T47D (cell line): Measurements from ENCODE around the gene BMPR1A.
"Not testable (repeated sequence)": the region's sequence is repeated elsewhere in the genome, so short reads cannot be mapped to it uniquely, and the experiment has no call there.

Source experiments
- DNase-seq, 2 experiments: peaks; one replicate each; pipeline versions ENCODE4 v3.0.0 to v3.0.0-alpha.2; 2011 to 2012; ENCODE audit warnings: low read depth in 1 of 2, low spot score in 1 of 2
- JUND ChIP-seq: IDR thresholded peaks from 2 replicates; pipeline ENCODE4 v1.6.1; 2012; ENCODE audit warnings: low read depth
- in situ Hi-C: cut with HindIII; loops from 2 replicates; pipeline ENCODE4 v1.10.0; 2016; ENCODE audit warnings: low sequenced_read_pairs, low pct_unique_long_range_greater_than_20kb

The BMPR1A gene

DNA sequence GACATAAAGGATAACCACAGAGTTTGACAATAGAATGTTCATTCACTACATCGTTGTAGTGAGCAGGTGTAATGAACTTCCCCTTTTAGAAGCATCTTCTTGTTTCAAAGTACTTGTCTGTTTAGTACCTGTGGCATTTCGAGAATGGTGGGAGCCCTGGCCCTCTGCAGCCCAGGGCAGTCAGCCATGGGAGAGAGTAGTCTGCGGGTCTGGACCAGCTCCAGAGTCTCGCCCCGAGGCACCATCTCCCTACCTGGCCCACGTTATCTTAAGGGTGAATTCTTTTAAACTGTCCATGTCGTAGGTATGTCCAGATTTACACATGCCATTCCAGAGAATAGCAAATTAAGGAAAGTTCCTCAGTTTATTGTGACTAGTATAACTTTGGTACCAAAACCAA, 99.7 kb downstream of the BMPR1A start:
- TF ChIP-seq JUND, result no peak
- DNase-seq, result no peak

DNA sequence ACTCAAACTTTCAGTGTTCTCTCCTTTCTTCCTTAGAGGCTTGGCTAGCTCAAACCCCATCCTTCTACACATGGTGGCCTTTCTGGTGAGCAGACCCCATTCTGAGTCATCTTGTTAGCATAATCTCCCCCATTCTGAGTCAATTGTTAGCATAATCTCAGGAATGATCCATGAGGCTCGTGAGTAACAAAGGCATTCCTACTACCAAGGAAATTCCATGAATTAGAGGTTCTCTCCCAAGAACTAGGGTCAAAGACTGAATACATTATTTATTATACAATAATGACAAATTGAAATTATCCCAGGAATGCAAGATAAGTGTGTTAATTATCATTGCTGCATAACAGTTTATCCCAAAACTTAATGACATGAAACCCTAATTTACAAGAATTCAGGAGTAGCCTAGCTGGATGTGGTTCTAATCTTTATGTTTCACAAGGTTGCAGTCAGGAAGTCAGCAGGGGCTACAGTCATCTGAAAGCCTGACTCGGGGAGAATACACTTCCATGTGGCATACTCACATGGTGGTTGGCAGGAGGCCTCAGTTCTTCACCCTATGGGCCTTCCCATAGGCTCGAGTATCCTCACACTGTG, 100.8 kb downstream of the BMPR1A start:
- no peak for DNase-seq

More for the DNA sequence above, 99.7 kb downstream of the BMPR1A start:
- in situ Hi-C loops, result no loop called here

DNA sequence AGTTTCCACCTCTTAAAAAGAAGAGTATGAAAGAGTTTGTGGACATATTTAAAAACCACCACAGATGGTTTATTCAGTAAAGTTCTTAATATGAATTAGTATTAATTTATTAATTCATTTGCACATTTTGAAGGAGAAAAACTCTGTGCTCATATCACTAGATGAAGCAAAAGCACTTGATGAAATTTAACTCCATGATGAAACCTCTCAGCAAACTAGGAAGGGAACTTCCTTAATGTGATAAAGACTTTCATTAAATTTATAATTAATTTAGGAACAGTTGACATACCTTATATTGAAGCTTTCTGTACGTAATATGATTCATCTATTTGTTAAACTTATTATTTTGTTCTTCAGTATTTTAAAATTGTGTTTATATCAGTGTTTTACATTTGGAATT, 101.6 kb downstream of the BMPR1A start:
- in situ Hi-C loops, result no loop called here
- DNase-seq, result no peak
- TF ChIP-seq JUND, result no peak

More for the DNA sequence above, 100.8 kb downstream of the BMPR1A start:
- no peak for TF ChIP-seq JUND
- in situ Hi-C loops, result no loop called here

DNA sequence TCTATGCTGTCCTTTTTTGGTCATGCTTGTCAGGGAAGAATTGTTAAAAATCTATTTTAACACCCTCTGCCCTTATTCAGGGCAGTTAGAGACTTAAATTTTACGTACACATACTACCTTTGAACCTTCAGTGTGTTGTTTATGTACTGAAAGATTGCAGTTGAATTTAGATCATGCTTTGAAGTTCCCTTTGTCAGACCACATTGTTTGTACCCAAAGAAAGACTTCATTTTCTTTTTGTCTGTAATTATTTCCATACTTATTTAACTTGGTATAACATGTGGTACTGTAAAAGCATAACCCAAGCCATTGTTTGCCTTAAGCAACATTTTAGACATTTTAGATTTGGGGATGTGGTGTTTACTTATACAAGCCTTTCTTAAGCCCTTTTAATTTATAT, 104.9 kb downstream of the BMPR1A start:
- in situ Hi-C loops, result no loop called here
- TF ChIP-seq JUND, result no peak
- no peak for DNase-seq

DNA sequence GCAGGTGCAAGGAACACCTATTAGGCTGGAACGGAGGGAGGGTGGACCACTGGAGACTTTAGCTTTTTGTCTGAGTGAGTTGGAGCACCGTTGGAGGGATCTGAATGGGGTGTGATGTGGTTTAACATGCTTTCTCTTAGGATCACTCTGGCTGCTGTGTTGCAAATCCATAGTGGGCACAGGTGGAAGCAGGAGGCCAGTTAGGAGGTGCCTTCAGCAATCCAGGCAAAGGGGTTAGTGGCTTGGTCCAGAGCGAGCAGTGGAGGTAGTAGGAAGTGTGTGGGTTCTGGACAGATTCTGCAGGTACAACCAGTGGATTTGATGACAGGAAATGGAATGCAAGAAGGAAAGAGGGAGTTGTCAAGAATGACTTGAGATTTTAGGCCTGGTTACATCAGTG, 106.0 kb downstream of the BMPR1A start:
- in situ Hi-C loops, result no loop called here
- TF ChIP-seq JUND, result no peak
- DNase-seq, result no peak

DNA sequence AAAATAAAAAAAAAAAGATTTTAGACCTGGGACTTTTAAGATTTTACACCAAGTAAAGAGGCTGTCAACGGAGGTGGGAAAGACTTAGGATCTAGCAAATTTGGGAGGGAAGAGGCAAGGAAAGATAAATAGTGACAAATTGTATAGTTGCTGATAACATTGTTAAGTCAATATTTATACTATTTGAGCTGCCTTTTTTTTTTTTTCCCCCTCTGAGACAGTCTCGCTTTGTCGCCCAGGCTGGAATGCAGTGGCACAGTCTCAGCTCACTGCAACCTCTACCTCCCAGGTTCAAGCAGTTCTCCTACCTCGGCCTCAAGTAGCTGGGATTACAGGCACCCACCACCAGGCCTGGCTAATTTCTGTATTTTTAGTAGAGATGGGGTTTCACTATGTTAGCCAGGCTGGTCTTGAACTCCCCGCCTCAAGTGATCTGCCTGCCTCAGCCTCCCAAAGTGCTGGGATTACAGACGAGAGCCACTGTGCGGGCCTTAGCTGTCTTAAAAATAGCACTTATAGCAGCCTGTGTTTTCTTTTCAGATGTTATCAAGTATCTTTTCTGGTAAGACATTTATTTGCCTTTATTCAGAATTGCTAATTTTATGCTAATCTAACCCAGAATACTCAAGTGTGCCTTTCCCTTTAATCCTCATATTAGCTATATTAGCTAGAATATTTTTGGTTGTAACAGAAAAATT, 106.5 kb downstream of the BMPR1A start:
- no peak for TF ChIP-seq JUND
- no peak for DNase-seq
- in situ Hi-C loops, result no loop called here

DNA sequence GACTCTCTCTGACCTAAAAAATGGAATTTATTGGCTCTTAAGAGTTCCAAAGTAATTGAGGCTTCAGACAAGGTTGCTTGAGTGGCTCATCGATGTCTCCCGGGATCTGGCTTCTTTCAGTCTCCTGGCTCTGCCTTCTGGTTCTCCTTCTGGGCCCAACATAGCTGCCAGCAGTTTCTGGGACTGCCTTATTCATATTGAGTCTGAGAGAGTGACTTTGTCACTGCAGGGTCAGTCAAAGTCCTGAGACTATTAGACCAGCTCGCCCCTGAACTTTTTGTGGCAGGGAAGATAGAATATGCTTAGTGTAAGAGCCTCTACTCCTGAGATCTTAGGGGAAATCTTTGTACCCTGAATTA, 107.0 kb downstream of the BMPR1A start:
- DNase-seq, result no peak
- in situ Hi-C loops, result no loop called here

DNA sequence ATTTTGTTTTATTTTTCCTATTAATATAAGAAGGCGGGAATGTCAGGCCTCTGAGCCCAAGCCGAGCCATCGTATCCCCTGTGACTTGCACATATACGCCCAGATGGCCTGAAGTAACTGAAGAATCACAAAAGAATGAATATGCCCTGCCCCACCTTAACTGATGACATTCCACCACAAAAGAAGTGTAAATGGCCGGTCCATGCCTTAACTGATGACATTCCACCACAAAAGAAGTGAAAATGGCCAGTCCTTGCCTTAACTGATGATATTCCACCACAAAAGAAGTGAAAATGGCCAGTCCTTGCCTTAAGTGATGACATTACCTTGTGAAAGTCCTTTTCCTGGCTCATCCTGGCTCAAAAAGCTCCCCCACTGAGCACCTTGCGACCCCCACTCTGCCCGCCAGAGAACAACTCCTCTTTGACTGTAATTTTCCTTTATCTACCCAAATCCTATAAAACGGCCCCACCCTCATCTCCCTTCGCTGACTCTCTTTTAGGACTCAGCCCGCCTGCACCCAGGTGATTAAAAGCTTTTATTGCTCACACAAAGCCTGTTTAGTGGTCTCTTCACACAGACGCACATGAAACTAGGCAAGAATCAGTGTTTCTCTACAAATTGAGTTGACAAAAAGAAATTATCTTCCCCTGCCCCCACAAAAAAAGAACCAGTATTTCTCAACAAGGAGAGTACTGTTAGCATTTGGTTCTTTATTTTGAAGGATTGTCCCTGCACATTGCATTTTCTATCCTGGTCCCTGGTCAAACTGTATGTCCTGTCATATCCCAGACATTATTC, 108.8 kb downstream of the BMPR1A start:
- DNase-seq, in situ Hi-C loops: not testable (repeated sequence)

More for the DNA sequence above, 107.0 kb downstream of the BMPR1A start:
- no peak for TF ChIP-seq JUND

DNA sequence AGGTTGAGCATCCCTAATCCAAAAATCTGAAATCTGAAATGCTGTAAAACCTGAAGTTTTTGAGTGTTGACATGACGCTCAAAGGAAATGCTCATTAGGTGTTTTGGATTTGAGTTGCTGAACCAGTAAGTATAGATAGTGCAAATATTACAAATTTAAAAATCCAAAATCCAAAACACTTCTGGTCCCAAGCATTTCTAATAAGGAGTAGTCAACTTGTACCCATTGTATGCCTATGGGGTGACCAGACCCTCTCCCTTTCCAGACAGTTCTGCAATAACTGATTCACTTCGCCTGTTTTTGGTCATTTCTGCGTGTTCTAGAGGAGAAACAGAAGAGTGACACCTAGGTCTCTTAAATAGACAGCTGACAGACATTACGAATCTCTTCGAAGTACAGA, 110.7 kb downstream of the BMPR1A start:
- TF ChIP-seq JUND, result no peak
- DNase-seq, result no peak
- in situ Hi-C loops, result no loop called here

DNA sequence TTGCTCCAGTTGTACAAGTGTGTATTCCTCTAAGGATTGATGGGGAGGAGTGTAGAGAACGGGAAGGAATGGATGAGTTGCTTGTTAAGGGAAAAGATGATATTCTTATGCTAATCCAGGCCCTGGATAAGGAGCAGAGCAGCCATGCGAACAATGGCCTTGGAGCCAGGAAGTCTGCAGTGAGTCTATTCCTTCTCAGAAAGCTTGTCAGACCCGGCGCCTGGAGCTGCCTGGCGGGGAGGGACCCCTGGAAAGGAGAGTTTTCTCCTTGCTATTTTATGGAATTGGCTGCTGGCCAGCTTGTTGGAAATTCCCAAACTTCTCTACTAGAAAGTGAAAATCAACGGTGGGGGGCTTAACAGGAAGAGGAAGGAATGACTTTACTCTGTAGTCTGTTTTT, 111.9 kb downstream of the BMPR1A start:
- in situ Hi-C loops, result no loop called here
- DNase-seq, result no peak
- TF ChIP-seq JUND, result no peak

DNA sequence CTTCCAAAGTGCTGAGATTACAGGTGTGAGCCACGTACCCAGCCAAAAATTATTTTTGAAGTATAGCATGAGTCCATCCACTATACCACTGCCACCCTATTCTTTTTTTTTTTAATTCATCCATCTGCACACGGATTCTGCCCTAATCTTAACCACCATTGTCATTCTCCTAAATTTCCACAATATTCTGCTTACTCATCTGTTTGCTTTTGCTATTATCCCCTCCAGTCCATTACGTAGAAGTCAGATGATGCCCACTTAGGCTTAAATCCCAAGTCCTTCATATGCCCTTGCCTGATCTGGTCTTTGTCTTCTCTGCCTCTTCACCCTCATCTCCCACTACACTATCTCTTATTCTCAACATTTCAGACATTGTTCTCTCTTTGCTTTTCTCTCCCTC, 114.3 kb downstream of the BMPR1A start:
- no peak for DNase-seq
- in situ Hi-C loops, result no loop called here
- TF ChIP-seq JUND, result no peak

DNA sequence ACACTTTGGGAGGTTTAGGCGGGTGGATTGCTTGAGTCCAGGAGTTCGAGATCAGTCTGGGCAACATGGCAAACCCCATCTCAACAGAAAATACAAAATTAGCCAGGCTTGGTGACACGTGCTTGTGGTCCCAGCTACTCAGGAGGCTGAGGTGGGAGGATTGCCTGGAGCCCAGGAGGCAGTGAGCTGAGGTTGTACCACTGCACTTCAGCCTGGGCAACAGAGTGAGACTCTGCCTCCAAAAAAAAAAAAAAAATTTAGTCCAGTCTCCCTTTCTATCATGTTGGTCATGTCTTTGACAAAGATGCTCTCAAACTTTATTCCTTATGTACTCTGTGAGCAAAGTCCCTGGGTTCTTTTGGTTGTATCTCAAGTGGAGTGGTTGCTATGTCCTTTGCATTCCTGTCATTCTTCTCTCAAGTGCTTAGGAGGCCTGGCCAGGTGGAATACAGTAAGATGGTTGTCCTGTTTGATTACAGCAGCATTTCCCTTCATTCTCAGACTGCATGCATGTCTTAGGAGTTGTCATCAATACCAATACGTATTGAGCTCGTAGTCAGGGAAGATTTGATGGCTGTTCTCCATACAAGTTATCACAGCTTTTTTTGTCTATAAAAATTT, 115.3 kb downstream of the BMPR1A start:
- peak in 1 of 2 experiments; percentile 72 for DNase-seq
- in situ Hi-C loops, result no loop called here
- no peak for TF ChIP-seq JUND

DNA sequence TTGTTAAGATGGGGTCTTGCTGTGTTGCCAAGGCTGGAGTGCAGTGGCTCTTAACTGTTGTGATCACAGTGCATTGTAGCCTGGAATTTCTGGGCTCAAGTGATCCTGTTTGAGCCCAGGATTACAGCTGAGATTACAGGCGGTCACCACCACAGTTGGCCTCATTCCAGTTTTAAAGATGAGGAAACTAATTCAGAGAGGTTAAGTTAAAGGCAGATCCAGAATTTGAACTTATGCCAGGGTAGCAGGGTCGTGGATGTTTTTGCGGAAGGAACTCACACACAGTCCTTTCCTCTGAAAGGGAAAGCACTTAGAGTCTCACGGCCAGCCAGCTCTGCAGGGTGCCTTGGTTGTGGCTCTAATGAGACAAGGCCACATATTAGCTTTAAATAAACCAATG, 116.3 kb downstream of the BMPR1A start:
- no peak for TF ChIP-seq JUND
- no peak for DNase-seq
- in situ Hi-C loops, result no loop called here
